DMS79 treated with DMSO at 0.1 percent for 48 hours (cell line): ENCODE results near the gene CPSF4.
A peak's percentile ranks its signal among the peaks of the same experiment; 100 is the strongest.
"Not testable (repeated sequence)": the region's sequence is repeated elsewhere in the genome, so short reads cannot be mapped to it uniquely, and the experiment has no call there.

ENCODE experiments used
- DNase-seq: peaks from one replicate; lab custom pipeline; 2025; lab: John Stamatoyannopoulos, UW

The CPSF4 gene

GRCh38 chr7:99408379-99409191 is 30.2 kb upstream of the CPSF4 start, which contains the start of the genes BUD31 and PDAP1:
Gene BUD31, plus strand, starts transcription at chr7:99408969. Its CDS starts 2,124 bp downstream, at chr7:99411093.
Gene PDAP1, minus strand, starts transcription at chr7:99408597. Its CDS starts 49 bp downstream, at chr7:99408548.
- peak; percentile 94 for DNase-seq

DNA sequence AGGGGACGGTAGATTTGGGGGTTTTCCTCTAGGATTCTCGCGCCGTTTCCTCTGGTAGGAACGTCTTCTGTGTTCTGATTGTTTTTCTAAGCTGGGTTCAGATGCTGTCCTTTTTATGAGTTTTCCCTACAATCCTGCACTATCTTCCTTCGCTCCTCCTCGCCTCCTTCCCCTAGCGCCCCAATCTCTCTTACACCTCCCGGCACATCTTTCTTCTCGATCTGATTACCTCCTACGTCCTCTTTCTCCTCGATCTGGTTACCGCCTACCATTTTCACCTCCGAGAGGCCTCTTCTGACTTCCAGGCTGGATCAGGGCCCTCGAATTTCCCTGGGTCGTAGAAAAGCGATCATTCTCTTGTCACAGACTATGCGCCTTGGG is 29.6 kb upstream of the CPSF4 start:
- no peak for DNase-seq

DNA sequence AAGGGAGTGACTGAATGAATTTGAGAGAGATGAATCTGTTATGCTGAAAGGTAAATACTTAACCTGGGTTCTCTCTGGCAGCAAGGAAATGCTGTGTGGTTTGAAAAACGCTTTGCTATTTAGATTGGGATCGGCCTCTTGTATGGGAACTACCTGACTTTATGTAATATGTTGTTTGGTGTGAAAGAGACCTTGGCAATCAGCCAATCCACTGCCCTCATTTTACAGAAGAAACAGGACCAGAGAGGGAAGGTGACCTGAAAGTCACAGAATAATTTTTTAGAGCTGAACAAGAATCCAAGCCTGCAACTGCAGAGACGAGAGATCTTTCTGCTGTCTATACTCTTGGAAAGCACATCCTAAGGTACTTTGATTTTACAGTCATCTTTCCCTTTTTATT is 28.9 kb upstream of the CPSF4 start:
- DNase-seq, result no peak

GRCh38 chr7:99410635-99411034 is 28.1 kb upstream of the CPSF4 start:
- DNase-seq, result no peak

- not testable (repeated sequence) for DNase-seq
These were observed 23.1 kb upstream of the CPSF4 start for GRCh38 chr7:99415513-99416127.

- DNase-seq, result no peak
These were observed 20.5 kb upstream of the CPSF4 start for GRCh38 chr7:99418260-99418659.

DNA sequence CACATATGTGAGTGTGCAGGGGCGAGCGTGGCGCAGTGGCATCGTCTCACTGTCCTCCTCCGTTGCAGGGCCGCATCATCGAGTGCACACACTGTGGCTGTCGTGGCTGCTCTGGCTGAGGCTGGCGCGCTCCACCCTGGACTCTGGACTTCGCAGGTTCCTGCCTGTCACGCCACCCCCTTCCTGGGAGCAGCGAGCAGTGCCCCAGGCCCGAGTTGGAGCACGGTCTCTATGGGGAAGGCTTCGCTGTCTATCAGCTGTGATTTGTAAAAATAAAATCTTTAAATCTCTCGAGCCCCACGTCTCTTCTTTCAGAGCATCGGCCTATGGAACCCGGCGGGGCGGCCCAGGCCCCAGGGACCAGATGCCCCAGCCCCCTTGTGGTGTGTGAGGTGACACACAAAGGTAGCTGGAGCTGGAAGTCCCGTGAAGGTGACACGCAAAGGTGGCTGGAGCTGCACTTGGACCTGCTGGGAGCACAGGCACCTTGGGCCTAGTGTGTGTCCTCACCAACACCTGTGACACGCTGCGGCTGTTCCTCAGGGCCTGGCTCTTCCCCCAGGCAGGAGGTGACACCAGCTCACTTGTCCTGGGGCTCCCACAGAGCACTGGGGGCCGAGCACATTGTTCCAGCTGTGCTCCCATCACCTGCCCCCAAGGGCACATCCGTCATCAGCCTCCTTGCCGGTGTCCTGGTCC is 19.3 kb upstream of the CPSF4 start:
- no peak for DNase-seq

DNA sequence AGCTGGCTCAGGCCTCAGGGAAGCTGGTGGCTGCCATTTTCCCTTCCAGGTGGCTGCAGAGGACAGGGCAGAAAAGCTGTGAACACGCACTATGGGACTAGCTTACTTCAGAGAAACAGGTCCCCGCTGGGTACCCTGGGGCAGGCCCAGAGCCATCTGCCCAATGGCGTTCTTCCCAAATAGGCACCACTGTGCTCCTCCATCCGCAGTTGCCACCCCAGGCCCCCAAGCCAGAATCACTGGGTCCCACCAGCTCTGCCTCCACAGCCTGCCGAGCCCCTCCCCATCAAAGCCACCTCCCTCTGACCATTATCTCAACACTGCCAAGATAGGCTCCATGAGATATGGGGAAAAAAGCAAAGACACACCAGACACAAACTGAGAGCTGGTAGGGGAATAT is 18.5 kb upstream of the CPSF4 start:
- DNase-seq, result no peak

- no peak for DNase-seq
These were observed 17.8 kb upstream of the CPSF4 start for GRCh38 chr7:99420986-99421385.

- DNase-seq, result peak; percentile 76
These were observed 16.6 kb upstream of the CPSF4 start for GRCh38 chr7:99422186-99422585.

DNA sequence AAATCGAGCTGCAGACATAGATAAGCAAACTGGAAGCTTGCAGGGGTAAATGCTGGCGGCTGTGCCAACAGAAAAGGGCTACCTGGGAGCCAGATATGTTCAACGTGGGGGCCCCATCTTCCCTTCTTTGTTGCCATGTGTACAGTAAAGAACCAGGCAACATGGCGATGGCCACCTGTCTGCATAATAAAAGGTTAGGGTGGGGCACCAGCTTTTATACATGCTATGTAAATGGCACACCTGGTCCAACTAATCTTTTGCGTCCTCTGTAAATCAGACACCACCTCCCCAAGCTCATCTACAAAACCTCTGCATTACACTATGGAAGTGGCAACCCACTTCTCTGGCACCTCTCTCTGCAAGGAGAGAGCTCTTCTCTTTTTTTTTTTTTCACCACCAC is 16.1 kb upstream of the CPSF4 start:
- no peak for DNase-seq

DNA sequence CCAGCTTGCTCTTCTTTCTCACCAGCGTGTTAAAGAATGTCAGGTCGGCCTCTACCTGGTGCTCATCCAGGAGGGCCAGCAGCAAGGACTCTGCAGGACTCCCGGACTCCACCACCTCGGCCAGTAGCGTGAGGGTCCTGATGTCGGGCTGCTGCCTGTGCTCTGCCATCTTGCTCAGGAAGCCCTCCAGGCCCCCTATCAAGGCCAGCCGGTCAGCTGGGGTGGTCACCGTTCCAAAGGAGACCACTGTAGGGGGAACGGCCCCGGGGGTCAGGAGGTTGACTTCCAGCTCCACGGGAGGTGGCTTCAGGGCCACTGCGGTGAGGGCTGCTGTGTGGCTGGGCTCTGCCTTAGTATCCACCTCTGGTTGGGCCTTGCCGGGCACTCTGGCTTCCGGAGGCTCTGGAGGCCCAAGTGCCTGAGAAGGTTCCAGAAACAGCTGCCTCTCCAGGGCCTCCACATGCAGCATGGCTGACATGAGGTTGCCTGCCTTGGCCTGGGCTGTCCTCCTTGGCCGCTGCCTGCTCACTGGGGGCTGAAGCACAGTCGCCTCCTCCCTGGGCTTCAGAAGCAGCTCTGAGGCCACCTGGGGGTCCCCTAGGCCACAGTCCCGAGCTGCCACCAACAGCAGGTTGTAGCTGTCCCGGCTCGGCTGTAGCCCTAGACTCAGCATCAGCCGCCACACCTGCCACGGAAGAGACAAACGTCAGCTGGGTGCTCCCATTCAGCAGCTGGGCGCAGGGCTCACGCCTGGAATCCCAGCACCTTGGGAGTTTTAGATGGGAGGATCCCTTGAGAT is 13.6 kb upstream of the CPSF4 start:
- no peak for DNase-seq

- no peak for DNase-seq
These were observed 9.7 kb upstream of the CPSF4 start for GRCh38 chr7:99428972-99429566.

- DNase-seq, result no peak
These were observed 9.0 kb upstream of the CPSF4 start for GRCh38 chr7:99429756-99430155.

- not testable (repeated sequence) for DNase-seq
These were observed 6.8 kb upstream of the CPSF4 start for GRCh38 chr7:99431756-99432540.

DNA sequence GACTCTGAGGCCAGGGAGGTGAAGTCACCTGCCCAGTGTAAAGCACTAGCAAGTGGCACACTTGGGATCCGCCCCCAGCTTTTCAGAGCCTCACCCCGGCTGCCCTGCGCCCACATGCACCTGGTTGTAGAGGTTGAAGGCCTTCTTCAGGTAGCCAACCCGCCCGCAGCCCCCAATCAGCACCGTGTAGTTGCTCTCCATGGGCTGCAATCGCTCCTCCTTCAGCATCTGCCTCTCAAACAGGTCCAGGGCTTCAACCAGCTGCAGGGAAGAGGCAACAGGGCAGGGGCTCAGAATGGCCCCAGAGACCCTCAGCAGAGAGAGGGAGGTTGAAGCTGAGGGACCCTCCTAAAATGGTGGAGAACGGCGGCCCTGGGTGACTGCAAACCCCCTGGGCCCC is 5.6 kb upstream of the CPSF4 start:
- DNase-seq, result no peak

DNA sequence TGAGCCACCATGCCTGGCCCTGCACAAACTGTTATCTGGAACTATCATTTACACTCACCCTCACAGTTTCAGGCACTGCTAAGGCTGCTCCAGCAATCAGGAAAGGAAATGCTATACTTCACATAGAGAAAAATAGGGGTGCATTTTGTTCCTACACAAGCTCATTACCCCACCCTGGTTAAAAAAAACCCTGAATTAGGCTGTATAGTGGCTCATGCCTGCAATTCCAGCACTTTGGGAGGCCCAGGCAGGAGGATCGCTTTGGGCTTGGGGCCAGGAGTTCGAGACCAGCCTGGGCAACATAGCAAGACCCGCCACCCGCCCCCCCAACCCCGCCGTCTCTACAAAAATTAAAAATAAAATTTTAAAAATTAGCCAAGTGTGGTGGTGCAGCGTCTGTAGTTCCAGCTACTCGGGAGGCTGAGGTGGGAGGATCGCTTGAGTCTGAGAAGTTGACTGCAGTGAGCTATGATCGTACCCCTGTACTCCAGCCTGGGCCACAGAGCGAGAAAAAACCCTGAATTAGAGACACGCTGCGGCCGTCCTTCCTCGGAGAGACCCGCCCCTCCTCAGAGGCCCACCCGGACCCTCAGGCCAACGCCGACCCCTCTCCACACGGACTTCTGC is 684 bp upstream of the CPSF4 start:
- DNase-seq, result no peak

- DNase-seq, result no peak
These were observed 1.5 kb downstream of the CPSF4 start for GRCh38 chr7:99440195-99440594.

- DNase-seq, result no peak
These were observed 7.4 kb downstream of the CPSF4 start for GRCh38 chr7:99446096-99446495.

DNA sequence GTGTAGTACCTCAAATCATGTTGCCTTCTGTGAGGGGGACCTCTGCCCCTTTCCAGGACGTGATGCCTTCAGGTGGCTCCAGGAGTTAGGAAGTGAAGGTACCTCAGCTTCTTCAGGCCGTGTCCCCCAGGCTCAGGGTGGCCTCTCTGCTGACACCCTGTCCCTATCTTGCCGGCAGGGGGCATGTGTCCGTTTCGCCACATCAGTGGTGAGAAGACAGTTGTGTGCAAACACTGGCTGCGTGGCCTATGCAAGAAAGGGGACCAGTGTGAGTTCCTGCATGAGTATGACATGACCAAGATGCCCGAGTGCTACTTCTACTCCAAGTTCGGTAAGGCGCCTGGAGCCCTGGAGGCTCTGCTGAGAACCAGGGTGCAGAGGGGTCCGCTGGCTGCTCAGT is 9.2 kb downstream of the CPSF4 start:
- no peak for DNase-seq
